Measurements from ENCODE around the gene CREBBP. TPM values are rescaled to one million over a fixed set of nuclear protein-coding genes. Genes with fewer than 3 reads are reported as not detected.

CREBBP gene
- total RNA-seq, 1 experiment from 2014 or later: 79.1 TPM

DNA sequence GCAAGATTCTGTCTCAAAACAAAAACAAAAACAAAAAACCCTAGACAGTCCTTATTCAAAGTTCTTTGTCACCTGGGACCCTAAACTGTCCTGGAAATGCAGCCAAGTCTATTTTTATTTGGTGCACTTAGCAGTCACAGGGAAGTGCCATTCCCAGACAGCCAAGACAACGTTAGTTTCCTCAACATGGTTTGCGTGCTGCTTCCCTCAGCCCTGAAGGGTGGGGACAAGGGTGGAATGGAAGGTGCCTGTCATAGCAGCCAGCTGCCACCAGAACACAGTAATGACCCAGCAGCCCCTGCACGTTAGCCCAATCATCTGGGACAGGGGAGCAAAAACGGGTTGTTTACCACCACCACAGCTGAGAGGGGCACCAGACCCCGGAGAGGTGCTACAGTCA is 16.9 kb downstream of the CREBBP start:
- no peaks in the 10 kb centered on the region; the same call in 1 of the 2 replicates for H3K4me1 ChIP-seq (ENCODE audit: insufficient read depth, low read length)
- no peaks in the 10 kb centered on the region for H3K9me3 Mint-ChIP-seq
- H2BK120ac ChIP-seq (ENCODE audit: low read depth, low read length, poor library complexity, severe bottlenecking): no peak overlapping the region
- H3K18ac ChIP-seq (ENCODE audit: insufficient read length, low read depth, low read length): no peak overlapping the region
- H3K27ac Mint-ChIP-seq: no peak overlapping the region; a peak in 2 of 7 replicates
- H3K23ac ChIP-seq (ENCODE audit: insufficient read length, low read depth, low read length): no peak overlapping the region
- no peak overlapping the region for H4K91ac ChIP-seq (ENCODE audit: insufficient read length, low read depth, low read length)
- H3T11ph ChIP-seq (ENCODE audit: low read length): no peak overlapping the region
- no peak for DNase-seq
- peaks cover 23% of the 10 kb centered on the region for H3K79me1 ChIP-seq (ENCODE audit: insufficient read depth, low read depth, low read length, poor library complexity, severe bottlenecking)
- no peak overlapping the region for H3K4me3 Mint-ChIP-seq
- H3K9ac ChIP-seq (ENCODE audit: extremely low read depth, insufficient read length, low read length): no peak overlapping the region
- no peak overlapping the region for H3K4ac ChIP-seq (ENCODE audit: low read depth, low read length)
- no peak overlapping the region for H3K27ac ChIP-seq (ENCODE audit: insufficient read length, low read depth, low read length)
- no peaks in the 10 kb centered on the region for H3K23me2 ChIP-seq (ENCODE audit: insufficient read length, low read depth, low read length, poor library complexity, severe bottlenecking)
- no peaks in the 10 kb centered on the region for H3K9me3 ChIP-seq (ENCODE audit: control insufficient read depth, low read depth, low read length)
- H3K79me2 ChIP-seq (ENCODE audit: insufficient read depth, low read length): peaks cover 27% of the 10 kb centered on the region; the same call in 1 of the 2 replicates
- H2BK5ac ChIP-seq (ENCODE audit: insufficient read length, low read length): no peak overlapping the region
- H2BK12ac ChIP-seq (ENCODE audit: insufficient read length, low read depth, low read length): no peak overlapping the region
- no peak overlapping the region for H2BK15ac ChIP-seq (ENCODE audit: low read depth, low read length)
- H2AFZ ChIP-seq (ENCODE audit: low read length): no peak overlapping the region
- H3K27me3 Mint-ChIP-seq (ENCODE audit: low read depth): no peaks in the 10 kb centered on the region
- no peak overlapping the region for H4K5ac ChIP-seq (ENCODE audit: insufficient read length, low read depth, low read length)
- peaks cover 42 to 43% of the 10 kb centered on the region in 2 experiments for H3K4me1 Mint-ChIP-seq
- H4K20me1 ChIP-seq (ENCODE audit: control insufficient read depth, insufficient read depth, insufficient read length): no peaks in the 10 kb centered on the region
- H3K56ac ChIP-seq (ENCODE audit: insufficient read length, low read depth, low read length): no peak overlapping the region
- TF ChIP-seq, protein P1, sequence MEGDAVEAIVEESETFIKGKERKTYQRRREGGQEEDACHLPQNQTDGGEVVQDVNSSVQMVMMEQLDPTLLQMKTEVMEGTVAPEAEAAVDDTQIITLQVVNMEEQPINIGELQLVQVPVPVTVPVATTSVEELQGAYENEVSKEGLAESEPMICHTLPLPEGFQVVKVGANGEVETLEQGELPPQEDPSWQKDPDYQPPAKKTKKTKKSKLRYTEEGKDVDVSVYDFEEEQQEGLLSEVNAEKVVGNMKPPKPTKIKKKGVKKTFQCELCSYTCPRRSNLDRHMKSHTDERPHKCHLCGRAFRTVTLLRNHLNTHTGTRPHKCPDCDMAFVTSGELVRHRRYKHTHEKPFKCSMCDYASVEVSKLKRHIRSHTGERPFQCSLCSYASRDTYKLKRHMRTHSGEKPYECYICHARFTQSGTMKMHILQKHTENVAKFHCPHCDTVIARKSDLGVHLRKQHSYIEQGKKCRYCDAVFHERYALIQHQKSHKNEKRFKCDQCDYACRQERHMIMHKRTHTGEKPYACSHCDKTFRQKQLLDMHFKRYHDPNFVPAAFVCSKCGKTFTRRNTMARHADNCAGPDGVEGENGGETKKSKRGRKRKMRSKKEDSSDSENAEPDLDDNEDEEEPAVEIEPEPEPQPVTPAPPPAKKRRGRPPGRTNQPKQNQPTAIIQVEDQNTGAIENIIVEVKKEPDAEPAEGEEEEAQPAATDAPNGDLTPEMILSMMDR (conservative IDR thresholded peaks at IDR 0.05): no peak
- no peak overlapping the region for H2AK5ac ChIP-seq (ENCODE audit: insufficient read length, low read length)
- WGBS (ENCODE audit: extremely low coverage, insufficient read length, low lambda C conversion rate): no CpG with 5 or more reads among the region's 5 CpGs
- H2BK20ac ChIP-seq (ENCODE audit: low read depth, low read length, poor library complexity, severe bottlenecking): no peak overlapping the region
- no peaks in the 10 kb centered on the region for H3K27me3 ChIP-seq (ENCODE audit: insufficient read depth, low read length)
- H3K14ac ChIP-seq (ENCODE audit: insufficient read depth, low read length): no peak overlapping the region; the same call in 1 of the 2 replicates
- H3K36me3 Mint-ChIP-seq (ENCODE audit: insufficient read depth in 1 of 3, low read depth in 3 of 3): no peaks in the 10 kb centered on the region
- H3K4me2 ChIP-seq (ENCODE audit: insufficient read depth, insufficient read length, low read length): no peak overlapping the region
- H4K8ac ChIP-seq (replicated peaks; ENCODE audit: insufficient read length, low read depth, low read length): no peak overlapping the region

Data from H9 (cell line).